Retinal pigment epithelial cell (primary cell): ENCODE measurements around the gene PIGQ.

Experiments
- DNase-seq: peaks from one replicate; pipeline ENCODE4 v3.0.0-alpha.2; 2010; ENCODE audit warnings: low read depth
- H3K4me3 ChIP-seq: 2 replicates; pipeline ENCODE4 v1.5.1; 2011; ENCODE audit warnings: mild to moderate bottlenecking, low read length, control low read depth, moderate library complexity
- TF ChIP-seq, protein P1 (sequence below): conservative IDR thresholded peaks from 2 replicates; pipeline ENCODE4 v1.5.1; 2011; ENCODE audit warnings: low read depth, low read length, control low read depth, inconsistent platforms

Gene PIGQ

DNA sequence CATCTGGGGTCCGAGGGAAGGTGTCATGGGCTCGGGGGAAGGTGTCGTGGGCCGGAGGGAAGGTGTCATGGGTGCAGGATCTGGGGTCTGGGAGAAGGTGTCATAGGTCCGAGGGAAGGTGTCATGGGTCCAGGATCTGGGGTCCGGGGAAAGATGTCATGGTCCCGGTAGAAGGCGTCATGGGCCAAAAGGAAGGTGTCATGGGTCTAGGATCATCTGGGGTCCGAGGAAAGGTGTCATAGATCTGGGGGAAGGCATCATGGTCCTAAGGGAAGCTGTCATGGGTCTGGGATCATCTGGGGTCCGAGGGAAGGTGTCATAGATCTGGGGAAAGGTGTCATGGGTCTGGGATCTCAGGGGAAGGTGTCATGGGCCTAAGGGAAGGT is 21.0 kb downstream of the PIGQ start:
- TF ChIP-seq, protein P1, sequence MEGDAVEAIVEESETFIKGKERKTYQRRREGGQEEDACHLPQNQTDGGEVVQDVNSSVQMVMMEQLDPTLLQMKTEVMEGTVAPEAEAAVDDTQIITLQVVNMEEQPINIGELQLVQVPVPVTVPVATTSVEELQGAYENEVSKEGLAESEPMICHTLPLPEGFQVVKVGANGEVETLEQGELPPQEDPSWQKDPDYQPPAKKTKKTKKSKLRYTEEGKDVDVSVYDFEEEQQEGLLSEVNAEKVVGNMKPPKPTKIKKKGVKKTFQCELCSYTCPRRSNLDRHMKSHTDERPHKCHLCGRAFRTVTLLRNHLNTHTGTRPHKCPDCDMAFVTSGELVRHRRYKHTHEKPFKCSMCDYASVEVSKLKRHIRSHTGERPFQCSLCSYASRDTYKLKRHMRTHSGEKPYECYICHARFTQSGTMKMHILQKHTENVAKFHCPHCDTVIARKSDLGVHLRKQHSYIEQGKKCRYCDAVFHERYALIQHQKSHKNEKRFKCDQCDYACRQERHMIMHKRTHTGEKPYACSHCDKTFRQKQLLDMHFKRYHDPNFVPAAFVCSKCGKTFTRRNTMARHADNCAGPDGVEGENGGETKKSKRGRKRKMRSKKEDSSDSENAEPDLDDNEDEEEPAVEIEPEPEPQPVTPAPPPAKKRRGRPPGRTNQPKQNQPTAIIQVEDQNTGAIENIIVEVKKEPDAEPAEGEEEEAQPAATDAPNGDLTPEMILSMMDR: no peak
- peak overlapping the region; percentile 76 for H3K4me3 ChIP-seq
- DNase-seq: no peak

- DNase-seq: no peak
- TF ChIP-seq, protein P1: no peak
- H3K4me3 ChIP-seq: no peak overlapping the region
Measured at GRCh38 chr16:591231-591630, 21.5 kb downstream of the PIGQ start.

DNA sequence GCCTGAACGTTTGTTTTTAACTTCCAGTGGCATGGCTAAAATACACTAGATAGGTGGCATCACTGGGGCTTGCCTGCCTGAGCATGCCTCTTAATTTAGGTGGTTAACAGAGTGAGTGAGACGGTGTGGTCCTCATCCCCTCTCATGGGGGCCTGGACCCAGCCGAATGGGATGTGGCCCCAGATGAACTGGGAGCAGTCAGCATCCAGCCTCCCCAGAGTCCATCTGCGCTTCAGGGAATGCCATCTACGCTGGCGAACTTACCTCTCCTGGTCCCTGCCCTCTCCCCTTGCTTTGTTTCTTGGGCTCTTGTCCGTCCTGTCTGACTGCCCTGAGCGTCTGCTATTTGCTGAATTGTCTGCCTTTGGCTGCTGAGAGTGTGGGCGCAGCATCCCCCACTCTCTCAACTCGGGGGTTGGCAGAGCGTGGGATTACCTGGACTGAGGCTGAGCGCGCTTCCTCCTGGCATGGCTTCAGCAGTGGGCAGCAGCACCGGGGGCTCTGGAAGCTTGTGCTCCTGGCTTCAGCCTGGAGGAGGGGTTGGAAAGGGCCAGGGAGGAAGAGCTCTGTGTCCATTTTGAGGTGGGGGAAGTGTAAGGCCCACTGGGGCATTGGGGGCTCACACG is 22.2 kb downstream of the PIGQ start:
- H3K4me3 ChIP-seq: no peak overlapping the region
- no peak for DNase-seq
- TF ChIP-seq, protein P1: no peak

DNA sequence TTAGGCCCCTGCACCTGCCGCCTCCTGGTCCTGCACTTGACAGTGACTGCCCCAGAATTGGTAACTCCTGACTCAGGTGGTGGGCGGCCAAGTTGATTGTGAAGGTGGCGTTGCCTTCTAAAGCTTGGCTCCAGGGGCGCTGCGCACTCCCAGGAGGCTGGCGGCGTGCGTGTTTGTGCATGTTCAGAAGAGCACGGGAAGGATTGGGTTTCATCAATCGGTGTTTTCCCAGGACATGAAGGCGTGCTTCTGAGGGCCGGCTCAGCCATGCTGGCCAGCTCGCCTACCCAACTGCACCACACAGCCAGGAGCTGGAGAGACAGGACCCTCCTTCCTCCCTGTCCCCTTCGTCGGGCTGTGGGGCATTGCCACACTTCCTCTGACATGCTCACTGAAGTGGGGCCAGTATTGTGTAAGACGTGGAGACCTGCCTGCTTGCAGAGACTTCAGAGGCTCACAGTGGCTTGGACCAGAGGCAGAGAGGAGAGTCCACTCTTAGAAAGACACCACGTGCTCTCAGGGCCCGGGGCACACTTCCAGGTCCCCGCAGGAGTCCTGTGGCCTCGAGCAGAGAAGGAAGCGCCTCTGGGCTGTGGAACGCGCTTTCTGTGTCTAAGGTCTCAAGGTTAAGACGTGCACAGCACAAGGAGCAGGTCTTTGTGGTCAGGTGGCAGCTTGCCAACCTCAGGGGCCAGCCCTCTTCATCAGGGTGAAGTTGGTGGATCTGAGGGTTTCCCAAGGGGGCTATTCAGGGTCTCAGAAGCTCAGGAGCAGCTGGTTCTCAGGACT is 22.9 kb downstream of the PIGQ start:
- DNase-seq: no peak
- no peak overlapping the region for H3K4me3 ChIP-seq
- TF ChIP-seq, protein P1: no peak

GRCh38 chr16:593406-593805 is 23.6 kb downstream of the PIGQ start:
- TF ChIP-seq, protein P1: no peak
- H3K4me3 ChIP-seq: no peak overlapping the region
- DNase-seq: no peak

DNA sequence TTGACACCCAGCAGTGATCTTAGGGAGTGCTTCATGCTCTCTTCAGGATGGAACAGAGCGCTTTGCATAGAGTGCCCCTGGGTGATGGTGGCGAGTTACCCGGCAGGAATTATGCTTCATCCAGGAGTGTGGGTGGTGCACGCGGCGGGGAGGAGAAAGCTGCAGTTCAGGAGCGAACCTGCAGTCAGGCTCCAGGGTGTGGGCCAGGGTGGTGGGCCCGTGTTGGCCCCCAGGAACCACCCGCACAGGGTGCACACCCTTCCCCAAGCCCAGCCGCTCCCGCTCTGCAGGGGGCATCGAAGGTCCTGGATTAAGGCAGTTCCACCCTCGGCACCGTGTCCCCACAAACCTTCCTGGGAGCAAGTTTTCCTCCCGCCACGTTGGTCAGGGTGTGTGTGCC is 24.0 kb downstream of the PIGQ start:
- DNase-seq: no peak
- H3K4me3 ChIP-seq: no peak overlapping the region
- TF ChIP-seq, protein P1: no peak

DNA sequence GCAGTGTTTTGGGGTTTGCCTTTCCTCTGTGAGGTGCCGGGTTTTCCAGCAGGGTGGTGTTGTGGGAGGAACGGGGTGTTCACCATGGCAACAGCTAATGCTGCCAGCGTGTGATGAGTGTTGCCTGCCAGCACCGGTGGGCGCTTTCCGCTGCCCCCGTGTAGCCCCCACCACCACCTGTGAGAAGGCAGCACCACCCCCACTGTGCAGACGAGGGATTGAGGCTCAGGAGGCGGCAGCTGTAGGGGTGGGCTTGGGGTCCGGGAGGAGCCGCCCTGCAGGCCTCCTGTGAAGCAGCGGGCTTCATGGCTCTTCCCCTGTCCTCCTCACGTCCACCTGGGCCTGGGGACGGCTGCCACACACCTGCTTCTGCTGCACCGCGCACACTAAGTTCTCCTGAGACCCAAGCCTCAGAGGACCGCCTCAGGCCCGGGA is 25.3 kb downstream of the PIGQ start:
- TF ChIP-seq, protein P1: no peak
- no peak overlapping the region for H3K4me3 ChIP-seq
- DNase-seq: no peak
